Measurements from ENCODE around the gene CPNE9.

GRCh38 chr3:9669720-9670432, 33.8 kb upstream of the CPNE9 start:
- no peak for TF ChIP-seq CTCF (IDR thresholded peaks at IDR 0.05; ENCODE audit: poor library complexity)
- TF ChIP-seq EZH2 (IDR thresholded peaks at IDR 0.05; ENCODE audit: borderline replicate concordance), result no peak
- TF ChIP-seq EZH2phosphoT487 (IDR thresholded peaks at IDR 0.05; ENCODE audit: low read depth, severe bottlenecking, unreplicated experiment), result no peak

Measured in hepatocyte (in vitro differentiated cells).